ENCODE measurements around the gene ZFAND2A. TPM values are rescaled to one million over a fixed set of nuclear protein-coding genes. Genes with fewer than 3 reads are reported as not detected.

The ZFAND2A gene
- total RNA-seq, 4 donors from 2014 or later: 27.5 to 57.0 (median 37.4) TPM

DNA sequence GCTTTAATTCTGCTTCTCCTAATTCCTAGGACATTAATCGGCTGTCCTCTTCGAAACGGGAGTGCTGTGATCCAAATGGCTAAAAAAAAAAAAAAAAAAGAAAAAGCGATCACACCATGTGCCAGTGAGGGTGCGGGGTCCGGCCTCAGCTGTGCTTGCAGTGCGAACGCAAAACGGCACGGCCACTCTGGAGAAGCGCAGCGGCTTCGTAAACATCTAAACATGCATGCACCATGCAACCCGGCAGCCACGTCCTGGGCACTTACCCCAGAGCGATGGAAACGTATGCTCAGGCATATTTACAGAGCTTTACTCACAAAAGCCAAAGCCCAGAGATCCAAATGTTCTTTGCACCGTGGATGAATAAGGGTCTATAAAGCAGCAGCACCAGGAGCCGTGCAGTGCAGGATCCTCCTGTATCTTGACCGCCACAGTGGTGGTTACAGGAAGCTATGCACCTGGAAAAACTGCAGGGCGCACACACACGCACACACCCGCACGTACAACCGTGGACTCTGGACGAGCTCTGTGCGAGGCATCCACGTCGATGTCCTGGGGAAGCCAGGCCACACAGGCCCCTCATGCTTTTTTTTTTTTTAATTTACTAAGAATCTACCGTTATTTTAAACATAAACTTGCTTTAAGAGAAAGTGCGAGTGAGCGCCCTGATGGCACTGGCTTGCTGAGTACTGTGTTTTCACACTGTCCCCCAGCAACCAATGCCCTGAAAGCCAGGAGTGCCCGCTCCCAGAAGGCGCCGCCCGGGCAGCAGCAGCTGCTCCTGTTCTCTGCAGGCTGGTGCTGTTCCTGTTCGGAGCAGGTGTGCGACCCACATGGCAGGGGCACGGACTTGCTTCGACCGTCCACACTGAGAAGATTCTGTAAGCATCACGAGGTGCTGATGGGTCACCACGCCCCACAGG is 47.1 kb downstream of the ZFAND2A start:
- intact Hi-C loops (cut with DNase I): no loop called here
- Histone ChIP-seq H3K27me3 (no peaks in the 10 kb centered on the region), H3K4me3 (replicated peaks in 1 of 3) (no peak overlapping the region), H3K4me1 (peaks cover 4 to 13% of the 10 kb centered on the region in 2 donors), H3K36me3 (peaks cover 0 to 3% of the 10 kb centered on the region in 2 donors), H3K9me3 (no peaks in the 10 kb centered on the region), H3K27ac (no peak overlapping the region)
- 87 to 91% methylated on average over 42 to 43 of the region's 43 CpGs for WGBS, 2 donors
- TF ChIP-seq, protein P1, sequence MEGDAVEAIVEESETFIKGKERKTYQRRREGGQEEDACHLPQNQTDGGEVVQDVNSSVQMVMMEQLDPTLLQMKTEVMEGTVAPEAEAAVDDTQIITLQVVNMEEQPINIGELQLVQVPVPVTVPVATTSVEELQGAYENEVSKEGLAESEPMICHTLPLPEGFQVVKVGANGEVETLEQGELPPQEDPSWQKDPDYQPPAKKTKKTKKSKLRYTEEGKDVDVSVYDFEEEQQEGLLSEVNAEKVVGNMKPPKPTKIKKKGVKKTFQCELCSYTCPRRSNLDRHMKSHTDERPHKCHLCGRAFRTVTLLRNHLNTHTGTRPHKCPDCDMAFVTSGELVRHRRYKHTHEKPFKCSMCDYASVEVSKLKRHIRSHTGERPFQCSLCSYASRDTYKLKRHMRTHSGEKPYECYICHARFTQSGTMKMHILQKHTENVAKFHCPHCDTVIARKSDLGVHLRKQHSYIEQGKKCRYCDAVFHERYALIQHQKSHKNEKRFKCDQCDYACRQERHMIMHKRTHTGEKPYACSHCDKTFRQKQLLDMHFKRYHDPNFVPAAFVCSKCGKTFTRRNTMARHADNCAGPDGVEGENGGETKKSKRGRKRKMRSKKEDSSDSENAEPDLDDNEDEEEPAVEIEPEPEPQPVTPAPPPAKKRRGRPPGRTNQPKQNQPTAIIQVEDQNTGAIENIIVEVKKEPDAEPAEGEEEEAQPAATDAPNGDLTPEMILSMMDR (IDR thresholded peaks at IDR 0.05): no peak
- no peak for TF ChIP-seq POLR2A (IDR thresholded peaks at IDR 0.05)
- DNase-seq: no peak

DNA sequence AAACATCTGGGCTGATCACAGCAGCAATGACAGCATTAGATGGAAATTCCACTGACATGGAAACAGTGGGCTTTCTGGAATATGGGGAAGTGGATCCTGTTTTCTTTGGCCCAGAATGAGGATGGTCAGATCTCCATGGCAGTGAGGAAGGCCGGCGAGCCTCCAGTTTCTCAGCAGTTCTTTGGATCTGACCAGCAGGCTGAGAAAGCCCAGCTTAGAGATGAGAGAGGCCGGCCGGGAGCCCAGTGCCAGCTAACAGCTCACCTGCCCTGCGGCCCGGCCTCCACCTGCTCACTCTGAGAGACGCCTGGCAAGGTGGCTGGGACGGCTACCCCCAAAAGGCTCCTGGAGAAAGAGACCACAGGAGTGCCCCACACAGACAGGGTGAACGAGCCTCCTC is 47.9 kb downstream of the ZFAND2A start:
- intact Hi-C loops (cut with DNase I): no loop called here
- TF ChIP-seq, protein P1 (IDR thresholded peaks at IDR 0.05): no peak
- TF ChIP-seq POLR2A (IDR thresholded peaks at IDR 0.05): no peak

DNA sequence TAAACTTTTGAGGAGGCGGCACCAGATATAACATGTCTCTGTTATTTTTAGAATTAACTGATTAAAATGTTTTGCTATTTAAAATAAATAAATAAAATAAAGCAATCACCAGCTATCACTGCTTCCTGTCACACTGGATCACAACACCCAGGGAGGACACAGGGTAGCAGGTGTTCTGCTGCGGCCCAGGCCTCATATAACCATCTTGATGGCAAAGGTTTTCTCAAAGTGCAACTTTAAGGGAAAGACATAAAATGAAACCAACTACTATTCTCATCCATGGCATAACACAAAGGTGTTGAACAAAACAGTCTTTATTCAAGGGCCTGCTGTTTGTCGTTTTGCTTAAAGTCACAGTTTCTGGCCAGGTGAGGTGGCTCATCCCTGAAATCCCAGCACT is 48.8 kb downstream of the ZFAND2A start:
- Histone ChIP-seq H3K36me3 (peaks cover 0 to 3% of the 10 kb centered on the region in 2 donors), H3K9me3 (no peaks in the 10 kb centered on the region), H3K4me1 (peaks cover 4 to 17% of the 10 kb centered on the region in 2 donors), H3K27ac (no peak overlapping the region), H3K27me3 (no peaks in the 10 kb centered on the region), H3K4me3 (replicated peaks in 1 of 3) (no peak overlapping the region)
- no peak for TF ChIP-seq POLR2A (IDR thresholded peaks at IDR 0.05)
- TF ChIP-seq, protein P1 (IDR thresholded peaks at IDR 0.05): no peak
- intact Hi-C loops (cut with DNase I): no loop called here
- WGBS, 2 donors: 91 to 94% methylated on average over 3 of the region's 3 CpGs
- no peak for DNase-seq

More for the DNA sequence above, 47.9 kb downstream of the ZFAND2A start:
- Histone ChIP-seq H3K36me3 (peaks cover 0 to 3% of the 10 kb centered on the region in 2 donors), H3K27ac (no peak overlapping the region), H3K4me3 (replicated peaks in 1 of 3) (no peak overlapping the region), H3K9me3 (no peaks in the 10 kb centered on the region), H3K4me1 (peaks cover 4 to 13% of the 10 kb centered on the region in 2 donors), H3K27me3 (no peaks in the 10 kb centered on the region)
- DNase-seq: no peak
- WGBS, 2 donors: 65 to 87% methylated on average over 3 to 8 of the region's 9 CpGs

DNA sequence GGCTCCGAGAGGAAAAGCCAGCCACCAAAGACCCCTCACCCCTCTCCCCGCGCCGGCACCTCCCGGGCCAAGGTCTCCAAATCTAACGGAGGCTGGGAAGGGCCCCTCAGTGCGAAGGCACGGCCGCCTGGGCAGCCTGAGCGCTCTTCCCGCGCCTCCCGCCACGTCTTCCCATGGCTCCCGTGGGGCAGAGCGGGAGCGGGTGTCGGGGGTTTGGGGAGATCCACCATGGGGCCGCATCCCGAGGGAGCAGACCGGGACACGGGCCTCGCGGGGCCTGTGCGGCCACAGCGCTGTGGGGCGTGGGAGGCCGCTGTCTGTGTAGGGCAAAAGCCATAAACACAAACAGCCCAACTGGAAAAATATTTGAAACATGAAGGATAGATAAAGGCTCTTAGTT is 49.6 kb downstream of the ZFAND2A start:
- intact Hi-C loops (cut with DNase I): no loop called here
- TF ChIP-seq, protein P1 (IDR thresholded peaks at IDR 0.05): no peak
- no peak for TF ChIP-seq POLR2A (IDR thresholded peaks at IDR 0.05)
- no peak for DNase-seq

More for the DNA sequence above, 49.6 kb downstream of the ZFAND2A start:
- Histone ChIP-seq H3K9me3 (no peaks in the 10 kb centered on the region), H3K27ac (no peak overlapping the region), H3K4me1 (peaks cover 5 to 23% of the 10 kb centered on the region in 2 donors), H3K4me3 (replicated peaks in 1 of 3) (no peak overlapping the region), H3K36me3 (peaks cover 0 to 3% of the 10 kb centered on the region in 2 donors), H3K27me3 (no peaks in the 10 kb centered on the region)
- WGBS, 2 donors: 90 to 98% methylated on average over 24 to 27 of the region's 28 CpGs

Measured in thyroid gland (tissue), 4 donors.